ENCODE measurements around the gene MAEA. TPM values are rescaled to one million over a fixed set of nuclear protein-coding genes. Genes with fewer than 3 reads are reported as not detected.

Gene MAEA
- total RNA-seq, 2 donors from 2014 or later = 65.8 to 124 TPM

GRCh38 chr4:1285151-1285789, 4.4 kb upstream of the MAEA start:
- intact Hi-C loops (cut with DNase I) = no loop called here
- TF ChIP-seq CTCF (IDR thresholded peaks at IDR 0.05) = no peak
- Histone ChIP-seq H3K9me3 (no peaks in the 10 kb centered on the region), H3K36me3 (no peaks in the 10 kb centered on the region), H3K9ac (ENCODE audit: low read depth in 2 of 2, low read length in 2 of 2) (no peak overlapping the region), H3K4me1 (no peaks in the 10 kb centered on the region), H3K27ac (no peak overlapping the region), H3K4me3 (no peak overlapping the region), H3K27me3 (no peaks in the 10 kb centered on the region)
- DNase-seq = peak; percentile 13

GRCh38 chr4:1285790-1286553, 3.7 kb upstream of the MAEA start:
- Histone ChIP-seq H3K4me1 (peaks cover 3% of the 10 kb centered on the region), H3K9me3 (no peaks in the 10 kb centered on the region), H3K4me3 (no peak overlapping the region), H3K36me3 (no peaks in the 10 kb centered on the region), H3K27ac (no peak overlapping the region), H3K9ac (ENCODE audit: low read depth in 2 of 2, low read length in 2 of 2) (no peak overlapping the region), H3K27me3 (no peaks in the 10 kb centered on the region)
- intact Hi-C loops (cut with DNase I) = no loop called here
- no peak for TF ChIP-seq CTCF (IDR thresholded peaks at IDR 0.05)
- DNase-seq = peak; percentile 32

- H3K4me3 ChIP-seq = peak overlapping the region; percentile 91
- H3K4me1 ChIP-seq = peaks cover 13% of the 10 kb centered on the region
- H3K9me3 ChIP-seq = no peaks in the 10 kb centered on the region
- intact Hi-C loops (cut with DNase I) = no loop called here
- no peaks in the 10 kb centered on the region for H3K36me3 ChIP-seq
- peak overlapping the region; percentile 61 to 82 for H3K9ac ChIP-seq (ENCODE audit: low read depth in 2 of 2, low read length in 2 of 2)
- DNase-seq = peak; percentile 15
- H3K27me3 ChIP-seq = no peaks in the 10 kb centered on the region
- TF ChIP-seq CTCF (IDR thresholded peaks at IDR 0.05) = no peak
- peak overlapping the region; percentile 77 for H3K27ac ChIP-seq
These were observed 905 bp upstream of the MAEA start for GRCh38 chr4:1288786-1289185.

- Histone ChIP-seq H3K9me3 (no peaks in the 10 kb centered on the region), H3K27me3 (no peaks in the 10 kb centered on the region), H3K9ac (ENCODE audit: low read depth in 2 of 2, low read length in 2 of 2) (peak overlapping the region; percentile 95 to 98), H3K27ac (peak overlapping the region; percentile 77), H3K4me1 (peaks cover 13% of the 10 kb centered on the region), H3K36me3 (no peaks in the 10 kb centered on the region), H3K4me3 (peak overlapping the region; percentile 91)
- peak; percentile 59 for DNase-seq
- TF ChIP-seq CTCF (IDR thresholded peaks at IDR 0.05) = no peak
- intact Hi-C loops (cut with DNase I) = loop anchor here (10.0 kb wide), 1 partner anchor 54 kb away; the partner anchor contains the start of gene UVSSA
These were observed 680 bp downstream of the MAEA start for GRCh38 chr4:1290165-1290977.

GRCh38 chr4:1291091-1291490, 1.4 kb downstream of the MAEA start:
- Histone ChIP-seq H3K9me3 (no peaks in the 10 kb centered on the region), H3K27me3 (no peaks in the 10 kb centered on the region), H3K27ac (peak overlapping the region; percentile 77), H3K4me1 (peaks cover 13% of the 10 kb centered on the region), H3K4me3 (peak overlapping the region; percentile 91), H3K36me3 (no peaks in the 10 kb centered on the region), H3K9ac (ENCODE audit: low read depth in 2 of 2, low read length in 2 of 2) (peak overlapping the region; percentile 95 to 98)
- TF ChIP-seq CTCF (IDR thresholded peaks at IDR 0.05) = no peak
- DNase-seq = peak; percentile 19
- intact Hi-C loops (cut with DNase I) = loop anchor here (10.0 kb wide), 1 partner anchor 54 kb away; the partner anchor contains the start of gene UVSSA
